ENCODE measurements around the gene HRC.

The HRC gene

GRCh38 chr19:49151267-49152118 lies 3.7 kb downstream of the HRC start:
- Histone ChIP-seq H3K27me3 (ENCODE audit: low read depth, low read length) (peaks cover 7% of the 10 kb centered on the region; the same call in 1 of the 2 replicates), H4K20me1 (ENCODE audit: insufficient read depth, low read length) (no peaks in the 10 kb centered on the region), H2AFZ (ENCODE audit: low read depth, low read length) (peak overlapping the region; percentile 23; the same call in 1 of the 2 replicates), H3K4me1 (ENCODE audit: low read length) (peaks cover 19% of the 10 kb centered on the region), H3K79me2 (ENCODE audit: low read length) (no peaks in the 10 kb centered on the region), H3K4me2 (ENCODE audit: low read length) (peak overlapping the region; percentile 88), H3K4me3 (ENCODE audit: low read length) (peak overlapping the region; percentile 83), H3K36me3 (replicated peaks; ENCODE audit: low read depth, low read length) (no peaks in the 10 kb centered on the region), H3K9me3 (ENCODE audit: insufficient read depth, low read length) (no peaks in the 10 kb centered on the region), H3K27ac (ENCODE audit: low read length) (peak overlapping the region; percentile 74), H3K9ac (ENCODE audit: low read length) (peak overlapping the region; percentile 76)
- TF ChIP-seq CTCF (IDR thresholded peaks at IDR 0.05; ENCODE audit: low read depth, low read length) (no peak), EZH2phosphoT487 (IDR thresholded peaks at IDR 0.05; ENCODE audit: low read depth) (no peak)

GRCh38 chr19:49150944-49151243 lies 4.3 kb downstream of the HRC start:
- Histone ChIP-seq H2AFZ (ENCODE audit: low read depth, low read length) (peak overlapping the region; percentile 86; the same call in 1 of the 2 replicates), H3K9me3 (ENCODE audit: insufficient read depth, low read length) (no peaks in the 10 kb centered on the region), H4K20me1 (ENCODE audit: insufficient read depth, low read length) (no peaks in the 10 kb centered on the region), H3K79me2 (ENCODE audit: low read length) (no peaks in the 10 kb centered on the region), H3K4me3 (ENCODE audit: low read length) (peak overlapping the region; percentile 83), H3K27ac (ENCODE audit: low read length) (peak overlapping the region; percentile 74), H3K4me2 (ENCODE audit: low read length) (peak overlapping the region; percentile 88), H3K4me1 (ENCODE audit: low read length) (peaks cover 23% of the 10 kb centered on the region), H3K27me3 (ENCODE audit: low read depth, low read length) (0 out of 2 replicates have a peak, but pooled peaks cover 3% of the 10 kb centered on the region), H3K9ac (ENCODE audit: low read length) (peak overlapping the region; percentile 76), H3K36me3 (replicated peaks; ENCODE audit: low read depth, low read length) (no peaks in the 10 kb centered on the region)
- TF ChIP-seq CTCF (IDR thresholded peaks at IDR 0.05; ENCODE audit: low read depth, low read length) (no peak), EZH2phosphoT487 (IDR thresholded peaks at IDR 0.05; ENCODE audit: low read depth) (no peak)

- Histone ChIP-seq H3K4me2 (ENCODE audit: low read length) (peak overlapping the region; percentile 88), H3K4me1 (ENCODE audit: low read length) (peaks cover 29% of the 10 kb centered on the region), H2AFZ (ENCODE audit: low read depth, low read length) (peak overlapping the region; percentile 86), H4K20me1 (ENCODE audit: insufficient read depth, low read length) (no peaks in the 10 kb centered on the region), H3K36me3 (replicated peaks; ENCODE audit: low read depth, low read length) (no peaks in the 10 kb centered on the region), H3K4me3 (ENCODE audit: low read length) (peak overlapping the region; percentile 83), H3K9ac (ENCODE audit: low read length) (peak overlapping the region; percentile 76), H3K9me3 (ENCODE audit: insufficient read depth, low read length) (no peaks in the 10 kb centered on the region), H3K27me3 (ENCODE audit: low read depth, low read length) (0 out of 2 replicates have a peak, but pooled peaks cover 3% of the 10 kb centered on the region), H3K27ac (ENCODE audit: low read length) (peak overlapping the region; percentile 74), H3K79me2 (ENCODE audit: low read length) (no peaks in the 10 kb centered on the region)
- TF ChIP-seq EZH2phosphoT487 (IDR thresholded peaks at IDR 0.05; ENCODE audit: low read depth), result no peak
- TF ChIP-seq CTCF (IDR thresholded peaks at IDR 0.05; ENCODE audit: low read depth, low read length), result no peak
These were observed 4.9 kb downstream of the HRC start for GRCh38 chr19:49150106-49150943.

GRCh38 chr19:49149652-49150105 lies 5.5 kb downstream of the HRC start:
- Histone ChIP-seq H4K20me1 (ENCODE audit: insufficient read depth, low read length) (no peaks in the 10 kb centered on the region), H3K79me2 (ENCODE audit: low read length) (no peaks in the 10 kb centered on the region), H3K9ac (ENCODE audit: low read length) (peak overlapping the region; percentile 76), H3K4me3 (ENCODE audit: low read length) (peak overlapping the region; percentile 83), H3K27me3 (ENCODE audit: low read depth, low read length) (0 out of 2 replicates have a peak, but pooled peaks cover 3% of the 10 kb centered on the region), H3K4me1 (ENCODE audit: low read length) (peaks cover 31% of the 10 kb centered on the region), H3K36me3 (replicated peaks; ENCODE audit: low read depth, low read length) (no peaks in the 10 kb centered on the region), H2AFZ (ENCODE audit: low read depth, low read length) (peak overlapping the region; percentile 86), H3K4me2 (ENCODE audit: low read length) (peak overlapping the region; percentile 88), H3K9me3 (ENCODE audit: insufficient read depth, low read length) (no peaks in the 10 kb centered on the region), H3K27ac (ENCODE audit: low read length) (peak overlapping the region; percentile 74)
- TF ChIP-seq EZH2phosphoT487 (IDR thresholded peaks at IDR 0.05; ENCODE audit: low read depth), result no peak
- TF ChIP-seq CTCF (IDR thresholded peaks at IDR 0.05; ENCODE audit: low read depth, low read length), result no peak

Measured in OCI-LY3 (cell line).